ENCODE measurements around the gene FN3KRP.
A peak's percentile ranks its signal among the peaks of the same experiment; 100 is the strongest.

The FN3KRP gene

DNA sequence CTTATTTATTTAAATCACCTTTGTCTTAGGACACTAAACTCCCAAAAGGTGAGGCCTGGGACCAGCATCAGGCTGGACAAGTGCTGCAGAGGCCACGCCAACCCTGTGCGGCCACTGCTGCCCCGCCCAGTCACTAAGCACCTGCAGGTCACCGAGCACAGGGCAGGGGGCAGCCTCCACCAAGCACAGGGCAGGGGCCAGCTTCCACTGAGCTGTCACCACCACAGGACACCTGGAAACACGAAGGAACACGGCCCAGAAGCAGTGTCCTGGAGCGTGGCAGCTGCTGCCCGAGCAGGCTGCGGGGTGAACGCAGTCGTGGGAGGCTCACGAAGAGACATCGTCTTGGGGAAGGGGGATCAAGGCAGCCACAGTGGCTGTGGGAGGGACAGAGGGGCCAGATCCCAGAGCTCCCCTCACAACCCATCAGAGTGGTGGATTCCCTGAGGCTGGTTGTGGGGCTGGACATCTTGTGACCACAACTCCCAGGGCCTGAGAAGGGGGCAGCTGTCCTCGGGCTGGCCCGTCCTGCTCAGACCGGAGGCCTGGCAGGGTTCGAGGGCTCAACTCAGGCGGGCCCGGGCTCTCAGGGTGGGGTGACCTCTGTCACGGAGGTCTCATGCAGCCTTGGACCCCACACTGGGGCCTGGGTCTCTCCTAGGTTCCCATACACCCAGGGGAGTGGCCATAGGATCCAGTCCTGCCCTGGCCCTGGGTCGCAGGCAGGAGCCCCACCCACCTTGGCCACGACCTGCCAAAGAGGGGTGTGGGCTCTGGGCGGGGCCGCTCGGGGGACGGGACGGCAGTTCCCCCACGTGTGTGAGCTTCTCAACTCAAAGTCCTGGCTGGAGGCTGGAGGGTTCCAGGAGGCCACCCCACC lies 36.7 kb upstream of the FN3KRP start:
- H3K27ac ChIP-seq = no peak overlapping the region
- TF ChIP-seq, protein P1, sequence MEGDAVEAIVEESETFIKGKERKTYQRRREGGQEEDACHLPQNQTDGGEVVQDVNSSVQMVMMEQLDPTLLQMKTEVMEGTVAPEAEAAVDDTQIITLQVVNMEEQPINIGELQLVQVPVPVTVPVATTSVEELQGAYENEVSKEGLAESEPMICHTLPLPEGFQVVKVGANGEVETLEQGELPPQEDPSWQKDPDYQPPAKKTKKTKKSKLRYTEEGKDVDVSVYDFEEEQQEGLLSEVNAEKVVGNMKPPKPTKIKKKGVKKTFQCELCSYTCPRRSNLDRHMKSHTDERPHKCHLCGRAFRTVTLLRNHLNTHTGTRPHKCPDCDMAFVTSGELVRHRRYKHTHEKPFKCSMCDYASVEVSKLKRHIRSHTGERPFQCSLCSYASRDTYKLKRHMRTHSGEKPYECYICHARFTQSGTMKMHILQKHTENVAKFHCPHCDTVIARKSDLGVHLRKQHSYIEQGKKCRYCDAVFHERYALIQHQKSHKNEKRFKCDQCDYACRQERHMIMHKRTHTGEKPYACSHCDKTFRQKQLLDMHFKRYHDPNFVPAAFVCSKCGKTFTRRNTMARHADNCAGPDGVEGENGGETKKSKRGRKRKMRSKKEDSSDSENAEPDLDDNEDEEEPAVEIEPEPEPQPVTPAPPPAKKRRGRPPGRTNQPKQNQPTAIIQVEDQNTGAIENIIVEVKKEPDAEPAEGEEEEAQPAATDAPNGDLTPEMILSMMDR (IDR thresholded peaks at IDR 0.05; ENCODE audit: low read depth, low read length) = peak; percentile 61
- DNase-seq = no peak
- H3K9me3 ChIP-seq (ENCODE audit: severe bottlenecking) = peaks cover 10% of the 10 kb centered on the region
- H3K4me3 ChIP-seq (ENCODE audit: low read depth, low read length) = no peak overlapping the region
- peaks cover 6% of the 10 kb centered on the region for H3K36me3 ChIP-seq
- H3K27me3 ChIP-seq (ENCODE audit: insufficient read depth, low read depth, severe bottlenecking) = no peaks in the 10 kb centered on the region

DNA sequence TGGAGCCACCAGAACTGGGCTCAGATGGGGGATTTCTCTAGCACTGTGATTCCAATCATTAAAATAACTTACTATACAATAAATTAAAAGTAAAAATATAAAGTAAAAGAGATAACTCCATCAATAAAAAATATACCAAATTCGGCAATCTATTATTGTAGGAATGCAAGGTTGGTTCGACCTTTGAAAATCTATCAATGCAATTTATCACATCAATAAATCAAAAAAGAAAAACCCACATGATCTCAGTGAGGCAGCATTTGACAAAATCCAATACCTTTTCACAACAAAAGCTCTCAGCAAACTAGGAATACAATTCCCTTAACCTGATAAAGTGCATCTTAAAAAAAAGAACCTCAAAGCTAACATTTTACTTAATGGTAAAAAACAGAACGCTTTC lies 35.0 kb upstream of the FN3KRP start:
- TF ChIP-seq, protein P1 (IDR thresholded peaks at IDR 0.05; ENCODE audit: low read depth, low read length) = no peak
- Histone ChIP-seq H3K27ac (no peak overlapping the region), H3K27me3 (ENCODE audit: insufficient read depth, low read depth, severe bottlenecking) (no peaks in the 10 kb centered on the region), H3K9me3 (ENCODE audit: severe bottlenecking) (peaks cover 10% of the 10 kb centered on the region), H3K36me3 (peaks cover 6% of the 10 kb centered on the region), H3K4me3 (ENCODE audit: low read depth, low read length) (no peak overlapping the region)
- DNase-seq = no peak

DNA sequence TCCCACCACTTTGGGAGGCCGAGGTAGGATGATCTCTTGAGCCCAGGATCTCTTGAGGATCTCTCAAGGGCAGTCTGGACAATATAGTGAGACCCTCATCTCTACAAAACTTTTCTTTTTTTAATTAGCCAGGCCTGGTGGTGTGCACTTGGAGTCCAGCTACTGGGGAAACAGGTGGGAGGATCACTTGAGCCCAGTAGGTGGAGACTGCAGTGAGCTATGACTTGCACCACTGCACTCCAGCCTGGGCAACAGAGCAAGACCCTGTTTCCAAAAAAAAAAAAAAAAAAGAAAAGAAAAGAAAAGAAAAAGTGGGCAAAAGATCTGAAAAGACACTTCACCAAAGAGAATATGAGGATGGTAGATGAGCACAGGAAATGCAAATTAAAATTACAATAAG lies 33.0 kb upstream of the FN3KRP start:
- Histone ChIP-seq H3K4me3 (ENCODE audit: low read depth, low read length) (no peak overlapping the region), H3K27ac (no peak overlapping the region), H3K9me3 (ENCODE audit: severe bottlenecking) (peaks cover 10% of the 10 kb centered on the region), H3K36me3 (peaks cover 6% of the 10 kb centered on the region), H3K27me3 (ENCODE audit: insufficient read depth, low read depth, severe bottlenecking) (no peaks in the 10 kb centered on the region)
- TF ChIP-seq, protein P1 (IDR thresholded peaks at IDR 0.05; ENCODE audit: low read depth, low read length) = no peak
- no peak for DNase-seq

DNA sequence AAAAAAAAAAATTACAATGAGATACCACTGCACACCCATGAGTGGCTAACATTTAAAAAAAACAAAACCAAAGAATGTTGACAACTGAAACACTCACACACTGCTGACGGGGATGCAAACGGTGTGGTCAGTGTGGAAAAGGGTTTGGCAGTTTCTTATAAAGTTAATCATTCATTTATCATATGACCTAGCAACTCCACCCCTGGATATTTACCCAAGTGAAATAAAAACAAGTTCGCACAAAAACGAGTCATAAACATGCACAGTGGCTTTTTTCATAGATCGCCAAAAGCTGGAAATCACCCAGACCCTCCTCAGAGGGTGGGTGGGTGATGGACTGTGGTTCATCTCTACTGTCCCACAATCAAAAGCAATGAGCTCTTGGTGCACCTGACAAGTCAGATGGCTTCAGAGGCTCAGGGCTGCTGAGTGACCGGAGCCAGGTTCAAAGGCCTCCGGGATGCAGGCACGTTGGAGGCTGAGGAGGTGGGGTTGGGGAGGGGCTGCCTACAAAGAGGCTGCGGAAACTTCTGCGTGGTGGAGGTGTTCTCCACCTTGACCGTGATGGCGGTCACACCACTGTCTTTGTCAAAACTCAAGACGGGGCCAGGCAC lies 32.2 kb upstream of the FN3KRP start:
- Histone ChIP-seq H3K9me3 (ENCODE audit: severe bottlenecking) (peaks cover 10% of the 10 kb centered on the region), H3K4me3 (ENCODE audit: low read depth, low read length) (no peak overlapping the region), H3K36me3 (peaks cover 6% of the 10 kb centered on the region), H3K27ac (no peak overlapping the region), H3K27me3 (ENCODE audit: insufficient read depth, low read depth, severe bottlenecking) (no peaks in the 10 kb centered on the region)
- TF ChIP-seq, protein P1 (IDR thresholded peaks at IDR 0.05; ENCODE audit: low read depth, low read length) = no peak
- DNase-seq = no peak

GRCh38 chr17:82685291-82685690 lies 31.2 kb upstream of the FN3KRP start:
- Histone ChIP-seq H3K27me3 (ENCODE audit: insufficient read depth, low read depth, severe bottlenecking) (no peaks in the 10 kb centered on the region), H3K9me3 (ENCODE audit: severe bottlenecking) (peaks cover 10% of the 10 kb centered on the region), H3K36me3 (peaks cover 6% of the 10 kb centered on the region), H3K4me3 (ENCODE audit: low read depth, low read length) (no peak overlapping the region), H3K27ac (no peak overlapping the region)
- TF ChIP-seq, protein P1 (IDR thresholded peaks at IDR 0.05; ENCODE audit: low read depth, low read length) = no peak
- no peak for DNase-seq
